ENCODE data around the gene GPX1. TPM values are rescaled to one million over a fixed set of nuclear protein-coding genes. Genes with fewer than 3 reads are reported as not detected.

Gene GPX1
- 244 and 429 TPM in 2 replicates for total RNA-seq

DNA sequence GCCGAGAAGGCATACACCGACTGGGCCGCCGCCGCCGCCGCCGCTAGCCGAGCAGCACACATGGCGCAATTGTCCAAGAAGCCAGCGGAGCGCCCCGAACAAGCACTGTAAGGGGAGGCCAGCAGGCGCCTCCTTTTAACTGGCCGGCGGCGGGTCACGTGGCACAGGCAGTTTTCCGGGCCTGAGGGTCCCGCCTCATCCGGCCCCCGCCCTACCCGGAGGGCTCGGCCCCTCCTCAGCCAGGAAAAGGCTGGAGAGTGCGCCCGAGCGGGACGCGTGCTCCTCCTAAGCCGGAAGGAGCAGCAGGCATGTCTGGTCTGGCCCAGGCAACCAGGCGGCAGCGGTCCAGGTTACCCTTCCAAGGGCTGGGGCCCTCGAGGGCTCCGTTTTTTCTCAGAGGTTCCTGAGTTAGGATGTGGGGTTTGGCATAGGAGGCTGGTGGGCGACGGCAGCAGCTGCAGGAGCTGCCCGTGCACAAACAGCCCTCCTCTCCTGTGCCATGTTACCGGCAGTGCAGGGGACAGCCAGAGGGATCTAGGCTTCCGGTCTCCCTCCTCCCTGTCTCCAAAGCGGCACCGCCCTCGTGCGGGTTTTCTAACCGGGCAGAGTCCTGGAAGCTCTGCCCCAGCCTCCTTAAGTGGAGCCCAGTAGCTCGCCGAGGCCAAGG lies at the start of gene GPX1:
GPX1 (minus strand) TSS at position 137 of the 667 bp plus-strand sequence; CDS start at position 62, 75 bp downstream.

DNA sequence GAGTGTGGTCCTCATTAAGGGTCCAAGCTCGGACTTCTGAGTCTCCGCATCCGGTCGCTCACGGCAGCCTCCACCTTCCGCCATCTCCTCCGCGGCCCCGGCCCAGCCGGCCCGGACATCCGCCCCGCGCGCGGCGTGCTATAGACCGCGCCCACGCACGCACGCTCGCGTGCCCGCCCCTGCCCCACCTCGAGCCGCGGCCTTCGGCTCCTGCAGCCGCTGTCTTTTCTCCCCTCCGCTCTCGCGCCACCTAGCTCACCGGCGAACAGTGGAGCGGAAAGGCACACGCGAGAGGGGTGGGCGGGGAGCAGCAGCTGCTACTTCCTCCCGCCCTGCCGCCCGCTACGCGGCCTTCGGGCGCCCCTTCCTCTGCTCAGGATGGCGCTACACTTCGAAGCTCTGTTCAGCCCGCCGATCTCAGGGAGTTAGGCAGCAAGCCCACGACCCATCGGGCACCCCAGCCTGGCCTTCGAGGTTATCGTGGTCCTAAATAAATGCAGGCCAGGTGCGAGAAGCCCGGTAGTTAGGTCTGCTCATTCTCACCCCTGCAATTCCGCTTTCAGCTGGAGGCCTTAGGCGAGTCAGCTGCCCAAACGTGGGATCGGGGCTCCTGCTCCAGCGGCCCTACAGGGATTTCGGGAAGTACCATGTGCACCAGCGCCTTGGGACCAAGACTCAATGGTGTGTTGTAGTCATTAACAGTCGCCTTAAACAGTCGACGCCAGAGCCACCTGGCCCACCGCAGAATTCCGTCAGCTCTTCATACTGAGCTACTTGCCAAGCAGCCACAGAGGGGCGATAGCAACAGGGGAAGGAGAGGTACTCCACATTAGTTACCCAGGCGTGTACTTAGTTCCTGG lies 18.0 kb downstream of the GPX1 start, which contains the start of gene USP4:
USP4 (minus strand) TSS at position 113 of the 860 bp plus-strand sequence; CDS start at position 84, 29 bp downstream.

Other genes with a start within 250 kb of the GPX1 start
- 31.2 and 41.8 TPM in 2 replicates for gene USP19, start 237.5 kb downstream of the GPX1 start, total RNA-seq
- 186 and 247 TPM in 2 replicates for gene LAMB2, start 225.3 kb downstream of the GPX1 start, total RNA-seq
- 20.5 and 23.1 TPM in 2 replicates for gene CCDC71, start 192.0 kb downstream of the GPX1 start, total RNA-seq
- 24.4 and 51.7 TPM in 2 replicates for gene KLHDC8B, start 186.8 kb downstream of the GPX1 start, total RNA-seq
- 0.65 and 1.4 TPM in 2 replicates for gene C3orf62, start 81.1 kb downstream of the GPX1 start, total RNA-seq
- gene USP4, start 18.3 kb downstream of the GPX1 start, total RNA-seq: 15.9 and 22.3 TPM in 2 replicates
- 816 and 821 TPM in 2 replicates for gene RHOA, start 53.6 kb upstream of the GPX1 start, total RNA-seq
- gene TCTA, start 54.1 kb upstream of the GPX1 start, total RNA-seq: 13.7 and 15.9 TPM in 2 replicates
- gene AMT, start 64.1 kb upstream of the GPX1 start, total RNA-seq: 0.32 and 0.91 TPM in 2 replicates
- 1.5 and 2.3 TPM in 2 replicates for gene NICN1, start 71.0 kb upstream of the GPX1 start, total RNA-seq
- 20.1 and 30.2 TPM in 2 replicates for gene DAG1, start 111.9 kb upstream of the GPX1 start, total RNA-seq
- gene BSN, start 196.1 kb upstream of the GPX1 start, total RNA-seq: under 0.01 TPM in 2 replicates

All from epithelial cell of umbilical artery (primary cell).